K562 (cell line): ENCODE data around the gene ERP44. TPM values are rescaled to one million over a fixed set of nuclear protein-coding genes. Genes with fewer than 3 reads are reported as not detected.

ENCODE experiments used
- ATAC-seq: fragments of 200-7000 bp; cut with Tn5 transposase; 3 replicates; pipeline ENCODE4 v1.9.1; 2020; ENCODE audit warnings: moderate library complexity
- BruUV-seq: library from RNA; stranded (reverse); fragments of 400-500 nt; replicated peaks from 2 replicates; lab custom pipeline; 2021; lab: Mats Ljungman, UMichigan
- CTCF ChIA-PET: fragments of 300-600 bp; formaldehyde crosslinking; extraction: SDS; loops from one replicate; lab custom pipeline; 2021; ENCODE audit warnings: low intra/inter-chr PET ratio; lab: Yijun Ruan, JAX
- POLR2A ChIA-PET: fragments of 300-600, 350-650 bp; sonication (Branson Sonifier 250); formaldehyde crosslinking; extraction: SDS; loops from one replicate; lab custom pipeline; 2021; ENCODE audit warnings: antibody characterized with exemption, inconsistent platforms; lab: Yijun Ruan, JAX
- DNase-seq, 4 experiments: peaks; one replicate each; pipeline versions ENCODE4 v3.0.0 to v3.0.0-alpha.2; 2011 to 2018; ENCODE audit warnings: low spot score in 3 of 4, mixed read lengths in 3 of 4; ENCODE audit errors: extremely low read depth in 1 of 4
- FAIRE-seq: peaks from 2 replicates; lab custom pipeline; 2011; peaks lifted over from hg19 to GRCh38; lab: Jason Lieb, UNC
- H2AFZ ChIP-seq: 2 replicates; pipeline ENCODE4 v1.6.0; 2011; ENCODE audit warnings: low read depth, low read length, control low read depth, inconsistent platforms
- H3K27ac ChIP-seq: fragments of 200-600 bp; 3 replicates; pipeline ENCODE4 v1.8.0; 2011; ENCODE audit warnings: low read depth, mild to moderate bottlenecking, control low read depth, inconsistent platforms, low read length, moderate library complexity, mixed read lengths; ENCODE audit errors: extremely low read depth
- H3K27me3 ChIP-seq, 2 experiments: fragments of 300-600 bp in 1 of 2; 2 replicates in 1 of 2; 3 replicates in 1 of 2; pipeline versions ENCODE4 v1.6.0 to v1.8.0; 2011; ENCODE audit warnings: inconsistent platforms in 2 of 2, low read length in 2 of 2, mild to moderate bottlenecking in 1 of 2, mixed read lengths in 1 of 2, moderate library complexity in 1 of 2; ENCODE audit not compliant: control insufficient read depth in 2 of 2, insufficient read depth in 2 of 2
- H3K36me3 ChIP-seq: fragments of 300-600 bp; 3 replicates; pipeline ENCODE4 v1.8.0; 2011; ENCODE audit warnings: mild to moderate bottlenecking, low read length, inconsistent platforms; ENCODE audit not compliant: control insufficient read depth, insufficient read depth
- H3K4me1 ChIP-seq, 2 experiments: fragments of 200-600 bp in 1 of 2; replicated peaks in 1 of 2; 2 replicates in 1 of 2; 3 replicates in 1 of 2; pipeline versions ENCODE4 v1.5.1 to v1.8.0; 2011; ENCODE audit warnings: inconsistent platforms in 2 of 2, low read length in 2 of 2, mild to moderate bottlenecking in 1 of 2, mixed read lengths in 1 of 2, moderate library complexity in 1 of 2; ENCODE audit not compliant: control insufficient read depth in 2 of 2, insufficient read depth in 2 of 2
- H3K4me2 ChIP-seq: 2 replicates; pipeline ENCODE4 v1.6.1; 2011; ENCODE audit warnings: low read length, control low read depth, inconsistent platforms, mixed read lengths; ENCODE audit not compliant: insufficient read depth
- H3K4me3 ChIP-seq: fragments of 200-600 bp; sonication (generic), shearing (Covaris generic); 2 replicates; pipeline ENCODE4 v1.5.1; 2016; ENCODE audit warnings: control low read depth, inconsistent platforms
- H3K79me2 ChIP-seq: fragments of 200-600 bp; 3 replicates; pipeline ENCODE4 v1.8.0; 2011; ENCODE audit warnings: low read length, inconsistent platforms; ENCODE audit not compliant: control insufficient read depth, insufficient read depth
- H3K9ac ChIP-seq, 2 experiments: 2 replicates each; pipeline versions ENCODE4 v1.6.0 to v1.6.1; 2011; ENCODE audit warnings: low read depth in 2 of 2, low read length in 2 of 2, control low read depth in 1 of 2, inconsistent platforms in 1 of 2, mild to moderate bottlenecking in 1 of 2, mixed read lengths in 1 of 2; ENCODE audit not compliant: insufficient read depth in 1 of 2
- H3K9me1 ChIP-seq: one replicate; pipeline ENCODE4 v1.6.0; 2011; ENCODE audit warnings: inconsistent platforms, mild to moderate bottlenecking, low read length, moderate library complexity; ENCODE audit not compliant: control insufficient read depth, insufficient read depth
- H3K9me3 ChIP-seq: replicated peaks from 2 replicates; pipeline ENCODE4 v1.5.1; 2011; ENCODE audit warnings: low read depth, low read length, inconsistent platforms; ENCODE audit not compliant: control insufficient read depth, insufficient read depth
- H4K20me1 ChIP-seq: replicated peaks from 2 replicates; pipeline ENCODE4 v1.6.1; 2011; ENCODE audit warnings: low read length, inconsistent platforms, mixed read lengths; ENCODE audit not compliant: control insufficient read depth, insufficient read depth
- JUNB ChIP-seq: fragments of 450-650 bp; formaldehyde crosslinking; conservative IDR thresholded peaks from 2 replicates; pipeline ENCODE4 v1.4.0; 2020; ENCODE audit warnings: mild to moderate bottlenecking
- KAT7 ChIP-seq: sonication (generic); formaldehyde crosslinking; IDR thresholded peaks from 2 replicates; pipeline ENCODE4 v1.8.0; 2022; ENCODE audit warnings: missing genetic modification reagents, mild to moderate bottlenecking, borderline replicate concordance
- LEF1 ChIP-seq: fragments of 450-650 bp; IDR thresholded peaks from 2 replicates; pipeline ENCODE4 v1.6.1; 2016; ENCODE audit warnings: mild to moderate bottlenecking
- MTA3 ChIP-seq: fragments of 450-650 bp; formaldehyde crosslinking; IDR thresholded peaks from 2 replicates; pipeline ENCODE4 v1.6.1; 2017; ENCODE audit warnings: mild to moderate bottlenecking, borderline replicate concordance
- NR1H2 ChIP-seq: sonication (generic); formaldehyde crosslinking; IDR thresholded peaks from 2 replicates; pipeline ENCODE4 v1.4.0; 2020; ENCODE audit warnings: mild to moderate bottlenecking, missing genetic modification reagents
- ZBTB11 ChIP-seq, 3 experiments: fragments of 200-800 bp in 1 of 3; fragments of 250-450 bp in 1 of 3; fragments of 450-650 bp in 1 of 3; sonication (Bioruptor Pico) in 1 of 3; sonication (Bioruptor generic) in 1 of 3; formaldehyde crosslinking in 1 of 3; IDR thresholded peaks; 2 replicates each; pipeline versions ENCODE4 v1.6.1 to v1.8.0; 2016 to 2022; ENCODE audit warnings: mild to moderate bottlenecking in 2 of 3, missing genetic modification characterization in 2 of 3, missing compliant biosample characterization in 1 of 3, moderate library complexity in 1 of 3
- WGBS: fragments of 100-300 bp; shearing (Covaris generic); methylation state at CpG from one replicate; pipeline ENCODE4 v1.1.6; 2016; ENCODE audit warnings: low coverage, mixed read lengths; ENCODE audit not compliant: insufficient coverage; ENCODE audit errors: missing lambda C conversion rate; 5-methylcytosine and 5-hydroxymethylcytosine counted together
- in situ Hi-C: fragments of 300-500 bp; cut with MboI; formaldehyde crosslinking; loops from 4 replicates; pipeline ENCODE4 v1.15.0; 2018; ENCODE audit warnings: inconsistent platforms, mixed read lengths
- intact Hi-C: fragments of 100-400 bp; cut with micrococcal nuclease; formaldehyde crosslinking; loops from 2 replicates; pipeline ENCODE4 v1.14.2; 2022
- polyA plus RNA-seq, 8 experiments: library from polyadenylated mRNA; depleted of rRNA in 4 of 8; stranded (reverse) in 5 of 8; unstranded in 3 of 8; fragments of >200 nt; fragmentation: Nextera tagmentation in 2 of 8; fragmentation: Illumina TruSeq in 1 of 8; extraction: Ambion mirVana in 2 of 8; extraction: Trizol in 1 of 8; gene quantifications; 2 replicates each; pipeline versions ENCODE4 v1.2.1 to v1.2.3, GENCODE V29; 2011 to 2014; ENCODE audit warnings: inconsistent platforms in 1 of 8, missing spikeins in 1 of 8
- total RNA-seq, 7 experiments: library from RNA; depleted of rRNA in 6 of 7; stranded (reverse); fragments of >200 nt in 6 of 7; fragmentation: Illumina TruSeq in 2 of 7; extraction: Trizol in 2 of 7; gene quantifications; 2 replicates each; pipeline versions ENCODE4 v1.2.1 to v1.2.3, GENCODE V29; 2011 to 2021; ENCODE audit warnings: low replicate concordance in 1 of 7
- TF ChIP-seq, protein P1 (sequence below): fragments of 450-650 bp; IDR thresholded peaks from one replicate; pipeline ENCODE4 v1.6.1; 2018; ENCODE audit warnings: mild to moderate bottlenecking, moderate library complexity; ENCODE audit not compliant: partially characterized antibody
- TF ChIP-seq, protein P2 (sequence below): sonication (generic); IDR thresholded peaks from 2 replicates; pipeline ENCODE4 v1.6.1; 2016

ERP44 gene
- total and polyA plus RNA-seq, 9 of the 15 experiments (the other 6 are each of a cell fraction or from before 2014, with no cell fraction given) = 9.2 to 23.4 (median 13.6) TPM

DNA sequence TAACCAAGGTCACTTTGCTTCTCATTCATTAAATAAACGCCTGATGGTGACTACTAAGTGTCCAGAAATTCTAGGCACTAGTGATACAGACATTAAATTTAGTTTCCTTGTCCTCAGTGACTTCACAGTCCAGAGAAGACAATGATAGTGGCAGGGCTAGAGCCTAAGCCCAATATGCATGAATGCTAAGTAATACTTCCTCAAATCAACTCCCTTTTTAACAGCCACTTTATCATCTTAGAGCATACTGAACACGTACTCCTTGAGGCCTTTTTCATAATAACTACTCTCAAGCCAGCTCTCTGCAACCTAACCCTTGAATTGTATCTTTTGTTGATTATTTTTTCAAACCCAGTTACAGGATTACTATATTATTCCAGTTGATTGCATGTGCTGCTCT, 118.2 kb downstream of the ERP44 start:
- peak; percentile 19 for FAIRE-seq
- POLR2A ChIA-PET = interaction anchor here (0.5 to 0.7 kb wide), 2 partner anchors 74 to 123 kb away, joined by 3 read pairs; no protein-coding TSS in a partner anchor

More for the DNA sequence above, 118.2 kb downstream of the ERP44 start:
- H2AFZ ChIP-seq = no peak overlapping the region
- DNase-seq (no peak), ATAC-seq (peak; percentile 56)
- peaks cover 3% of the 10 kb centered on the region for H3K9me1 ChIP-seq
- H3K9ac ChIP-seq = no peak overlapping the region
- no TSS peak for BruUV-seq
- 29% methylated on average over 2 of the region's 2 CpGs for WGBS
- H3K9me3 ChIP-seq = no peaks in the 10 kb centered on the region
- no peak for TF ChIP-seq LEF1
- TF ChIP-seq NR1H2 (CRISPR knock-in tag) = no peak
- TF ChIP-seq, protein P1, sequence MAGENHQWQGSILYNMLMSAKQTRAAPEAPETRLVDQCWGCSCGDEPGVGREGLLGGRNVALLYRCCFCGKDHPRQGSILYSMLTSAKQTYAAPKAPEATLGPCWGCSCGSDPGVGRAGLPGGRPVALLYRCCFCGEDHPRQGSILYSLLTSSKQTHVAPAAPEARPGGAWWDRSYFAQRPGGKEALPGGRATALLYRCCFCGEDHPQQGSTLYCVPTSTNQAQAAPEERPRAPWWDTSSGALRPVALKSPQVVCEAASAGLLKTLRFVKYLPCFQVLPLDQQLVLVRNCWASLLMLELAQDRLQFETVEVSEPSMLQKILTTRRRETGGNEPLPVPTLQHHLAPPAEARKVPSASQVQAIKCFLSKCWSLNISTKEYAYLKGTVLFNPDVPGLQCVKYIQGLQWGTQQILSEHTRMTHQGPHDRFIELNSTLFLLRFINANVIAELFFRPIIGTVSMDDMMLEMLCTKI = no peak
- no peak for TF ChIP-seq JUNB
- TF ChIP-seq MTA3 = no peak
- no peak for TF ChIP-seq ZBTB11 (CRISPR knock-in tag; IDR thresholded peaks at IDR 0.05)
- TF ChIP-seq KAT7 = no peak
- TF ChIP-seq, protein P2, sequence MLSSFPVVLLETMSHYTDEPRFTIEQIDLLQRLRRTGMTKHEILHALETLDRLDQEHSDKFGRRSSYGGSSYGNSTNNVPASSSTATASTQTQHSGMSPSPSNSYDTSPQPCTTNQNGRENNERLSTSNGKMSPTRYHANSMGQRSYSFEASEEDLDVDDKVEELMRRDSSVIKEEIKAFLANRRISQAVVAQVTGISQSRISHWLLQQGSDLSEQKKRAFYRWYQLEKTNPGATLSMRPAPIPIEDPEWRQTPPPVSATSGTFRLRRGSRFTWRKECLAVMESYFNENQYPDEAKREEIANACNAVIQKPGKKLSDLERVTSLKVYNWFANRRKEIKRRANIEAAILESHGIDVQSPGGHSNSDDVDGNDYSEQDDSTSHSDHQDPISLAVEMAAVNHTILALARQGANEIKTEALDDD = no peak
- no peak overlapping the region for H3K4me2 ChIP-seq
- no peak overlapping the region for H3K4me3 ChIP-seq
- H4K20me1 ChIP-seq = no peaks in the 10 kb centered on the region
- H3K79me2 ChIP-seq = no peaks in the 10 kb centered on the region
- H3K4me1 ChIP-seq = peaks cover 0 to 8% of the 10 kb centered on the region in 2 experiments; a peak in 1 of 5 replicates
- intact Hi-C loops = loop anchor here (10.0 kb wide), 1 partner anchor 796 kb away; no protein-coding TSS in a partner anchor
- H3K27ac ChIP-seq = no peak overlapping the region
- CTCF ChIA-PET = no interaction called here
- H3K36me3 ChIP-seq = peaks cover 11% of the 10 kb centered on the region; the same call in 2 of the 3 replicates
- in situ Hi-C loops = no loop called here
- no peaks in the 10 kb centered on the region for H3K27me3 ChIP-seq
